WTC11 (cell line): ENCODE measurements around the gene PANX2. TPM values are rescaled to one million over a fixed set of nuclear protein-coding genes. Genes with fewer than 3 reads are reported as not detected.
"Not testable (repeated sequence)": the region's sequence is repeated elsewhere in the genome, so short reads cannot be mapped to it uniquely, and the experiment has no call there.

Experiments
- ATAC-seq: fragments of 200-7000 bp; cut with Tn5 transposase; 2 replicates; pipeline ENCODE4 v1.10.0; 2021; ENCODE audit warnings: mild to moderate bottlenecking, moderate library complexity
- CTCF ChIA-PET: fragments of 300-600 bp; sonication (Branson Sonifier 250); formaldehyde crosslinking; loops from one replicate; lab custom pipeline; 2021; ENCODE audit warnings: antibody characterized with exemption; lab: Charles Lee
- POLR2A ChIA-PET: fragments of 350-600 bp; sonication (Branson Sonifier 250); formaldehyde crosslinking; loops from one replicate; lab custom pipeline; 2021; ENCODE audit warnings: antibody characterized with exemption; lab: Charles Lee
- DNase-seq: peaks from one replicate; pipeline ENCODE4 v3.0.0; 2021; ENCODE audit warnings: low spot score
- H3K27ac Mint-ChIP-seq: 2 replicates; pipeline ENCODE4 v1.8.0; 2021; ENCODE audit warnings: mixed read lengths
- H3K27me3 Mint-ChIP-seq: 2 replicates; pipeline ENCODE4 v1.8.0; 2021; ENCODE audit warnings: low read depth, mild to moderate bottlenecking, moderate library complexity, mixed read lengths
- H3K36me3 Mint-ChIP-seq: 2 replicates; pipeline ENCODE4 v1.8.0; 2021; ENCODE audit warnings: mixed read lengths
- H3K4me1 Mint-ChIP-seq: 2 replicates; pipeline ENCODE4 v1.8.0; 2022; ENCODE audit warnings: mixed read lengths
- H3K4me3 Mint-ChIP-seq: 2 replicates; pipeline ENCODE4 v1.8.0; 2021; ENCODE audit warnings: mild to moderate bottlenecking, moderate library complexity, mixed read lengths
- H3K9me3 Mint-ChIP-seq: 2 replicates; pipeline ENCODE4 v1.8.0; 2021; ENCODE audit warnings: mixed read lengths
- CREM ChIP-seq: sonication (generic); formaldehyde crosslinking; IDR thresholded peaks from 2 replicates; pipeline ENCODE4 v1.8.1; 2022; ENCODE audit warnings: mild to moderate bottlenecking, missing genetic modification reagents, moderate library complexity
- E2F5 ChIP-seq: sonication (generic); formaldehyde crosslinking; IDR thresholded peaks from 2 replicates; pipeline ENCODE4 v1.8.1; 2022; ENCODE audit warnings: mild to moderate bottlenecking, moderate library complexity, missing genetic modification reagents
- ERG ChIP-seq: fragments of 250-450 bp; sonication (Bioruptor Pico); IDR thresholded peaks from 2 replicates; pipeline ENCODE4 v1.8.0; 2021; ENCODE audit warnings: mild to moderate bottlenecking
- GABPB1 ChIP-seq: sonication (generic); formaldehyde crosslinking; IDR thresholded peaks from 2 replicates; pipeline ENCODE4 v1.8.1; 2023; ENCODE audit warnings: mild to moderate bottlenecking, missing genetic modification reagents
- GRHL2 ChIP-seq: fragments of 250-450 bp; sonication (Bioruptor Pico); IDR thresholded peaks from 2 replicates; pipeline ENCODE4 v1.8.0; 2022; ENCODE audit warnings: mild to moderate bottlenecking, moderate library complexity; ENCODE audit not compliant: insufficient replicate concordance, severe bottlenecking
- MLX ChIP-seq: sonication (generic); formaldehyde crosslinking; IDR thresholded peaks from 2 replicates; pipeline ENCODE4 v1.8.1; 2023; ENCODE audit warnings: mild to moderate bottlenecking, missing genetic modification reagents, moderate library complexity
- NFE2L1 ChIP-seq: sonication (generic); formaldehyde crosslinking; IDR thresholded peaks from 2 replicates; pipeline ENCODE4 v1.8.1; 2023; ENCODE audit warnings: missing genetic modification reagents
- NFYB ChIP-seq: sonication (generic); formaldehyde crosslinking; conservative IDR thresholded peaks from 2 replicates; pipeline ENCODE4 v1.8.0; 2022; ENCODE audit warnings: low read depth, missing genetic modification reagents
- NR3C1 ChIP-seq: sonication (generic); formaldehyde crosslinking; conservative IDR thresholded peaks from 2 replicates; pipeline ENCODE4 v1.8.1; 2023; ENCODE audit warnings: low read depth, mild to moderate bottlenecking, missing genetic modification reagents
- PRDM15 ChIP-seq: sonication (generic); formaldehyde crosslinking; IDR thresholded peaks from 2 replicates; pipeline ENCODE4 v1.8.0; 2022; ENCODE audit warnings: missing genetic modification reagents
- SOX15 ChIP-seq: fragments of 250-450 bp; sonication (Bioruptor Pico); IDR thresholded peaks from 2 replicates; pipeline ENCODE4 v1.9.0; 2021; ENCODE audit warnings: mild to moderate bottlenecking
- ZNF396 ChIP-seq: fragments of 250-450 bp; sonication (Bioruptor Pico); IDR thresholded peaks from 2 replicates; pipeline ENCODE4 v1.8.0; 2021; ENCODE audit warnings: mild to moderate bottlenecking, moderate library complexity, borderline replicate concordance
- ZNF671 ChIP-seq: fragments of 250-450 bp; sonication (Bioruptor Pico); IDR thresholded peaks from 2 replicates; pipeline ENCODE4 v1.8.0; 2021; ENCODE audit warnings: mild to moderate bottlenecking
- total RNA-seq: library from RNA; stranded (reverse); gene quantifications from 3 replicates; pipeline ENCODE4 v1.2.3, GENCODE V29; 2021
- TF ChIP-seq, protein P1 (sequence below): fragments of 250-450 bp; sonication (Bioruptor Pico); IDR thresholded peaks from 2 replicates; pipeline ENCODE4 v1.9.0; 2021; ENCODE audit warnings: moderate library complexity, mild to moderate bottlenecking, inconsistent platforms, borderline replicate concordance
- TF ChIP-seq, protein P2 (sequence below): sonication (generic); formaldehyde crosslinking; IDR thresholded peaks from 2 replicates; pipeline ENCODE4 v1.8.0; 2023; ENCODE audit warnings: missing genetic modification reagents
- TF ChIP-seq, protein P3 (sequence below): fragments of 200-600 bp; IDR thresholded peaks from 2 replicates; pipeline ENCODE4 v1.8.0; 2022; ENCODE audit warnings: antibody characterized with exemption

PANX2 gene
- total RNA-seq, 1 experiment from 2014 or later, result 10.2 TPM

DNA sequence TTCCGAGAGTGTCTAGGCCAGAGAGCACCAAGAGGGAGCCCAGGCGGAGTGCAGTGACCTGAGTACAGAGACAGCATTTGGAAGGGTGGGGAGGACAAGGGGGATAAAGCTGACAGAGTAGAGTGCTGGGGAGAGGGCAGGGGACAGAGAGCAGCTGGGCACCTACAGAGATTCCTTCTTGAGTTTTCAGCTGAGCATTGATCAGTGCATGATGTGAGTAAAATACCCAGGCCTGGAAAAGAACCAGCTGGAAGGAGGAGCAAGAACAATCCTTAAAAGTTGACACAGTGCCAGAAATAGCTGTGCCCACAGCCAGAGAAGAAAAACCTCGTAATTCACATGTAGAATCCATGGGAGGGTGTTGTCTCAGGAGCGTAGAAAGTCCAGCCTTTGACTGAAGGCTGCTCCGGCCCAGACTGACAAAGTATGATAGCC, 33.9 kb upstream of the PANX2 start:
- peaks cover 4% of the 10 kb centered on the region; the same call in 1 of the 2 replicates for H3K9me3 Mint-ChIP-seq
- no peak overlapping the region for H3K4me3 Mint-ChIP-seq
- DNase-seq (no peak), ATAC-seq (no peak)
- H3K27me3 Mint-ChIP-seq, result no peaks in the 10 kb centered on the region; the same call in 1 of the 2 replicates
- H3K27ac Mint-ChIP-seq, result no peak overlapping the region
- ChIA-PET CTCF (interaction anchor here (1.4 kb wide), 1 partner anchor 12 kb away, joined by 7 read pairs; no protein-coding TSS in a partner anchor), POLR2A (no interaction called here)
- no peaks in the 10 kb centered on the region for H3K36me3 Mint-ChIP-seq
- no peaks in the 10 kb centered on the region for H3K4me1 Mint-ChIP-seq
- TF ChIP-seq ZNF396 (CRISPR knock-in tag) (no peak), PRDM15 (CRISPR knock-in tag) (no peak), NFYB (CRISPR knock-in tag) (no peak), MLX (no peak), SOX15 (CRISPR knock-in tag) (no peak), E2F5 (CRISPR knock-in tag) (no peak), ERG (CRISPR knock-in tag) (no peak), NR3C1 (CRISPR knock-in tag) (no peak), ZNF671 (CRISPR knock-in tag) (no peak), CREM (no peak), GABPB1 (no peak), GRHL2 (CRISPR knock-in tag) (no peak), NFE2L1 (no peak)
- TF ChIP-seq, protein P1, sequence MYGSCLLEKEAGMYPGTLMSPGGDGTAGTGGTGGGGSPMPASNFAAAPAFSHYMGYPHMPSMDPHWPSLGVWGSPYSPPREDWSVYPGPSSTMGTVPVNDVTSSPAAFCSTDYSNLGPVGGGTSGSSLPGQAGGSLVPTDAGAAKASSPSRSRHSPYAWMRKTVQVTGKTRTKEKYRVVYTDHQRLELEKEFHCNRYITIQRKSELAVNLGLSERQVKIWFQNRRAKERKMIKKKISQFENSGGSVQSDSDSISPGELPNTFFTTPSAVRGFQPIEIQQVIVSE (CRISPR knock-in tag), result no peak
- TF ChIP-seq, protein P2, sequence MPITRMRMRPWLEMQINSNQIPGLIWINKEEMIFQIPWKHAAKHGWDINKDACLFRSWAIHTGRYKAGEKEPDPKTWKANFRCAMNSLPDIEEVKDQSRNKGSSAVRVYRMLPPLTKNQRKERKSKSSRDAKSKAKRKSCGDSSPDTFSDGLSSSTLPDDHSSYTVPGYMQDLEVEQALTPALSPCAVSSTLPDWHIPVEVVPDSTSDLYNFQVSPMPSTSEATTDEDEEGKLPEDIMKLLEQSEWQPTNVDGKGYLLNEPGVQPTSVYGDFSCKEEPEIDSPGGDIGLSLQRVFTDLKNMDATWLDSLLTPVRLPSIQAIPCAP (CRISPR knock-in tag), result no peak
- TF ChIP-seq, protein P3, sequence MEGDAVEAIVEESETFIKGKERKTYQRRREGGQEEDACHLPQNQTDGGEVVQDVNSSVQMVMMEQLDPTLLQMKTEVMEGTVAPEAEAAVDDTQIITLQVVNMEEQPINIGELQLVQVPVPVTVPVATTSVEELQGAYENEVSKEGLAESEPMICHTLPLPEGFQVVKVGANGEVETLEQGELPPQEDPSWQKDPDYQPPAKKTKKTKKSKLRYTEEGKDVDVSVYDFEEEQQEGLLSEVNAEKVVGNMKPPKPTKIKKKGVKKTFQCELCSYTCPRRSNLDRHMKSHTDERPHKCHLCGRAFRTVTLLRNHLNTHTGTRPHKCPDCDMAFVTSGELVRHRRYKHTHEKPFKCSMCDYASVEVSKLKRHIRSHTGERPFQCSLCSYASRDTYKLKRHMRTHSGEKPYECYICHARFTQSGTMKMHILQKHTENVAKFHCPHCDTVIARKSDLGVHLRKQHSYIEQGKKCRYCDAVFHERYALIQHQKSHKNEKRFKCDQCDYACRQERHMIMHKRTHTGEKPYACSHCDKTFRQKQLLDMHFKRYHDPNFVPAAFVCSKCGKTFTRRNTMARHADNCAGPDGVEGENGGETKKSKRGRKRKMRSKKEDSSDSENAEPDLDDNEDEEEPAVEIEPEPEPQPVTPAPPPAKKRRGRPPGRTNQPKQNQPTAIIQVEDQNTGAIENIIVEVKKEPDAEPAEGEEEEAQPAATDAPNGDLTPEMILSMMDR, result no peak

DNA sequence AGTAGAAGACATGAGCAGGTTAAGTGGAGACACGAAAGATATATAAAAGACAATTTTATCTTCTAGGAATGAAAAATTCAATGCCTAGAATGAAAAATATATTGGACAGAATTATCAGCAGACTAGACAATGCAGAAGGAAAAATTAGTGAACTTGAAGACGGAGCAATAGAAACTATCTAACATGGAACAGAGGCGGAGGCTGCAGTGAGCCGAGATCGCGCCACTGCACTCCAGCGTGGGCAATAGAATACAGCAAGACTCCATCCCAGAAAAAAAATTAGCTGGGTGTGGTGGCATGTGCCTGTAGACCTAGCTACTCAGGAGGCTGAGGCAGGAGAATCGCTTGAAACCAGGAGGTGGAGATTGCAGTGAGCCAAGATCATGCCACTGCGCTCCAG, 33.3 kb upstream of the PANX2 start:
- ATAC-seq, POLR2A ChIA-PET, H3K27me3 Mint-ChIP-seq, DNase-seq, H3K9me3 Mint-ChIP-seq, H3K4me1 Mint-ChIP-seq, H3K27ac Mint-ChIP-seq, H3K4me3 Mint-ChIP-seq, H3K36me3 Mint-ChIP-seq: not testable (repeated sequence)
- CTCF ChIA-PET, result interaction anchor here (1.4 kb wide), 1 partner anchor 11 kb away, joined by 7 read pairs; no protein-coding TSS in a partner anchor
